ENCODE measurements around the gene HNMT.

DNA sequence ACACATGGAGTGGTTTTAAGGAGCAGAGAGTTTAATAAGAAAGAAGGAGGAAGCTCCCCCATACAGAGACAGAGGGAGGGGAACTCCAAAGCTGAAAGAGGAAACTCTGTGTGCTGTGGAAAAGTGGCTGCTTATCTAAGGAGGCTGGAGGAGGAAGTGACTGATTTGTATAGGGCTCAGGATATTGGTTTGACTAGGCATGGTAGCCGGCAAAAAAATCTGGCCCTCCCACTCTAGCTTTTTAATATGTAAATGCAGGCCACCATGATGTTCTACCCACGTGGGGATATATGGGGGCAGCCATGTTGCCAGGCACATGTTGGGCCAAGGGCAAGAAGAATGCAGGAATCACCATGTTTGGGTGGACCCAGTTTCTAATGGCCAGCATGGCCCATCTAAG is 64.3 kb downstream of the HNMT start:
- TF ChIP-seq, protein P1, sequence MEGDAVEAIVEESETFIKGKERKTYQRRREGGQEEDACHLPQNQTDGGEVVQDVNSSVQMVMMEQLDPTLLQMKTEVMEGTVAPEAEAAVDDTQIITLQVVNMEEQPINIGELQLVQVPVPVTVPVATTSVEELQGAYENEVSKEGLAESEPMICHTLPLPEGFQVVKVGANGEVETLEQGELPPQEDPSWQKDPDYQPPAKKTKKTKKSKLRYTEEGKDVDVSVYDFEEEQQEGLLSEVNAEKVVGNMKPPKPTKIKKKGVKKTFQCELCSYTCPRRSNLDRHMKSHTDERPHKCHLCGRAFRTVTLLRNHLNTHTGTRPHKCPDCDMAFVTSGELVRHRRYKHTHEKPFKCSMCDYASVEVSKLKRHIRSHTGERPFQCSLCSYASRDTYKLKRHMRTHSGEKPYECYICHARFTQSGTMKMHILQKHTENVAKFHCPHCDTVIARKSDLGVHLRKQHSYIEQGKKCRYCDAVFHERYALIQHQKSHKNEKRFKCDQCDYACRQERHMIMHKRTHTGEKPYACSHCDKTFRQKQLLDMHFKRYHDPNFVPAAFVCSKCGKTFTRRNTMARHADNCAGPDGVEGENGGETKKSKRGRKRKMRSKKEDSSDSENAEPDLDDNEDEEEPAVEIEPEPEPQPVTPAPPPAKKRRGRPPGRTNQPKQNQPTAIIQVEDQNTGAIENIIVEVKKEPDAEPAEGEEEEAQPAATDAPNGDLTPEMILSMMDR (IDR thresholded peaks at IDR 0.05; ENCODE audit: insufficient read depth, low read length, poor library complexity, severe bottlenecking): no peak
- no peak for TF ChIP-seq EZH2phosphoT487 (conservative IDR thresholded peaks at IDR 0.05; ENCODE audit: low read length)
